GM19372 (cell line): ENCODE measurements around the gene SMPD4.
"Not testable (repeated sequence)": the region's sequence is repeated elsewhere in the genome, so short reads cannot be mapped to it uniquely, and the experiment has no call there.

Experiments used
- ATAC-seq: cut with Tn5 transposase; IDR thresholded peaks from one replicate; pipeline ENCODE4 v1.9.1; 2021; ENCODE audit warnings: mild to moderate bottlenecking, low read depth, moderate library complexity; ENCODE audit not compliant: unreplicated experiment

The SMPD4 gene

DNA sequence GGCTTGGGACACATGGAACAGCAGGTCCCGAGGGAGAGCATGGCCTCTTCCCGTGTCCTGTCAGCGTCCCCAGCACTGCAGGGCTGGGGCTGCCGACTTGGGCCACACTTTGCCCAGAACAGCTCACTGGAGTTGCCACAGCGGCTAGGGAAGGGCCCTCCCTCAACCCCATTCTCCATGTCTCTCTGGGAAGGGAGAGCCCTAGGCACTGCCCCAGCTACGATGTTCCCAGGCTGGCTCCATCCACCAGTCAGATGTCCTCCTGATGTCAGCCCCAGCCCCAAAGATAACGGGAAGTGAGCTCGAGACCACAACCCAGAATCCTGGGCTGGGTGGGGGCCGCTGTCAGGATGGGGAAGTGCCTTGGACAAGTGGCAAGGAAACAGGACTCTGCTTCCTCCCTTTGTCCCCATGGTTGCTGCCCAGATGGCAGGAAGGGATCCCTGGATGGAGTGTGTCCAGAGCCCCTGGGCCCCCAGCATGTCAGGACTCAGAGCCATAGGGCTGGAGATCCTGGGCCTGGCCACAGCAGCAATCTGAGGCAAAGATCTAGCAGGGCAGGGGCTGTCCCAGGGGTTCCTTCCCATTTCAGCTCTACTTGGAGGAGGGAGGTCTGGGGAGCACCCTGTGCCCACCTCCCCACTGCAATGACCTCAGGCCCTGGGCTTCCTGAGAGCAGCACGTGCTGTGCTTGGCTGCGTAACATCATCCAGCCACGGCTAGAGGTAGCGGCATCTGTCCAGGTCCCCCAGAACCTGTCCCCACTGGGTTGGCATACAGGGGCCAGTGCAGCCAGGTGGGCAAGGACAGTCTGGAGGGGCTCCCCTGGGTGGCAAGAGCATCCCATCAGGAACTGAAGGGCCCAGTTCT lies 38.8 kb downstream of the SMPD4 start:
- not testable (repeated sequence) for ATAC-seq

DNA sequence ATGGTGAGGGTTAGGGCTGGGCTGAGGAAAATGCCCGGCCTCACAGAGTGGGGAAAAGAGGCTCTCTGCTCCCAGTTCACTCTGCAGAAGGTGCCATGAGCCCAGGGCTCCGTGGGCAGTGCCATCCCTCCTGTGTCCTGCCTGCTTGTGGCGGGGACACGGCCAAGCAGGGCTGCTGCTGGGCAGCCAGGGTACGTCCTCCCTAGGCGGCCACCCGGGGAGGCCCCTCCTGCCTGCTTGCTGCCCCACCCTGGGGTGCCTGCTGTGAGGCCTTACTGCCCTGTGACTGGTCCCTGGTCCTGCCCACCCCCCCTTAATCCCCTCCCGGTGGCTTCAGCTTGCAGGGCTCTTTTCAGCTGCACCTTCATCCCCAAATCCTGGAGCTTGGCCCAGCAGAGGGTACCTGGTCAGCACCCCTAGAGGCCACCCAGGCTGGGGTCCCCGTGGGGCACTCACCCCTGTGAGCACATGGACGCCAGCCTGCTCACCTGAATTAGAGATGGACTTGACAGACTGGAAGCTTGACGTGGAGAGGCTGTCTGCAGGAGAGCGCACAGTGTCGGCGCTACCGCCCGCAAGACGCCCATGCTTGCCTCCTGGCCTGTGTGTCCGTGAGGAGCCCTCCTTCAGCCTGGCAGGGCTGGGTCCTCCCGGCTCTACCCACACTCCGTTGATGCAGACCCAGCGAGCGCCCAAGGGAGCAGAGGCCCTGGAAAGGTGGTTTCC lies 39.6 kb downstream of the SMPD4 start:
- not testable (repeated sequence) for ATAC-seq

DNA sequence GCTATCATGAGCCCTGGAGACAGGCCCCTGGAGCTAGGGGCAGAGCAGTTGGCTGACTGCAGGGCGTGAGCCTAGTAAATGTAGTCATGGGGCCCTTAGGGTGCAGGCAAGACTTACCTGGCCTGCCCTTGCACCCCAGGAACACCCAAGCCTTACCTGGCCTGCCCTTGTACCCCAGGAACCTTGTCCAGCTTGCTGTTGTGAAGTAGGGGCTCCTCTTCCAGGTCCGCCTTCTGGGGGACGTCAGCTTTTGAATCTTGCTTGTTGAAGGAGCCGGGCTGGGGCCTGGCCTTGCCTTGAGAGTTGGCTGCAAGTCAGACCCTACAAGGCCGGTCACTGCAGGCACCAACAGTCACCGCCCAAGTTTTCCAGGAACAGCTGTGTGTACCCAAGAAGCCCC lies 40.4 kb downstream of the SMPD4 start:
- ATAC-seq, result not testable (repeated sequence)

DNA sequence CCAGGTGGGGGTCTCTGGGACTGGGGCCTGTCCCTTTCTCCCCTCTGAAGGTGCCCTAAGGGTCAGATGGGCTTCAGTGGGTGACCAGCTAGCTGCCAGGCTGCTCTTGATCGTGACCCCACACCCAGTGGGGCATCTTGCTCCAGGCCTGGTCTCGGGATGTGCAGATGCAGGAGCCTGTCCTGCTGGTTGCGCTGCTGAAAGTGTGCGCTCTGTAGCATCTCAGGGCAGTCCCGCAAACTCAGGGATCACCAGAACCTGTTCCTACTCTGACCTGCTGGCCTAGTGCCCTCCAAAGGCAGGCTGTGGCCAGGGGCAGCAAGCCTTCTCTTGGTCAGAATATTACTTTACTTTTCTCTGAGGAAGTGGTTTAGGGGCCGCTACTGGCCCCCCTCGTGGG lies 40.9 kb downstream of the SMPD4 start:
- ATAC-seq, result not testable (repeated sequence)

DNA sequence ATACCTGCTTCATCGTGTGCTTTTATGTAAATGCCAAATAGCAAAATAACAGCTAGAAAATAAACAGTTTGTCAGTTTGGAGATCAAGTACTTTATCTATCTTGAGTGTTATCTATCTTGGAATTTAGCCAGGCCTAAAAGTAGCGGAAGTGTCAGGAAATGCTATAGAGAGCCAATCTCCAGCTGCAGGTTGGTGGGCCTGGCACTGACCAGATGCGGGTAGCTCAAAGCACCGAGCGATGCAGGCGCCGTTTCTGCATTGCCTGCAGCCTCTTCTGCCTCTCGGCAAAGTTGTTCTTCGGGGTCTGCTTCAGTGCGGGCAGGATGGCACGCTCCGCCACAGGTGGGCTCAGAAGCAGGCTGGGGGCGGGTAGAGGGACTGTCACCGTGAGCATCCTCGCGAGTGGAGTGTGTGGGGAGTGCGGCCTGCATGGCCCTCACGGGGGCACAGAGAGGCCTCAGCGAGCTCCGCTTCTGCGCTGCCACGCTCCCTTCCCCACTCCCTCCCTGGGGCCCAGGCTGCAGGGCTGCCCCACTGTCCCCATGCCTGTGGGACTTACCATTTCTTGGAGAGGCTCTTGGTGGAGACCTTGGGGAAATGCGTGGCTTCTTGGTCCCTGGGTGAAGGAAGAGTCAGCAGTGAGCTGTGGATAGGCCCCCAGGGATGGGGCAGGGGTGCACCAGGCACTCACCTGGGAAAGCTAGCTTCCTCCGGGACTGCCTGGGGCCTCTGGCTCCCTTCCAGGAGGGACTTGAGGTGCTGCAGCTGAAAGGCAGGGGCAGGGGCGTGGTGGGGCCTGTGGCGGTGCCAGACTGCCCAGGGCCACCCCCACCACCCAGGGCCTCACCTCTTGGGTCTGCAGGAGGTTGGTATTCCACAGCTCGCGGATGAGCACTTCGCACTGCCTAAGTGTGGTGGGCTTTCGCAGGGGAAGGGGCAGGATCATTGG lies 41.8 kb downstream of the SMPD4 start:
- not testable (repeated sequence) for ATAC-seq

DNA sequence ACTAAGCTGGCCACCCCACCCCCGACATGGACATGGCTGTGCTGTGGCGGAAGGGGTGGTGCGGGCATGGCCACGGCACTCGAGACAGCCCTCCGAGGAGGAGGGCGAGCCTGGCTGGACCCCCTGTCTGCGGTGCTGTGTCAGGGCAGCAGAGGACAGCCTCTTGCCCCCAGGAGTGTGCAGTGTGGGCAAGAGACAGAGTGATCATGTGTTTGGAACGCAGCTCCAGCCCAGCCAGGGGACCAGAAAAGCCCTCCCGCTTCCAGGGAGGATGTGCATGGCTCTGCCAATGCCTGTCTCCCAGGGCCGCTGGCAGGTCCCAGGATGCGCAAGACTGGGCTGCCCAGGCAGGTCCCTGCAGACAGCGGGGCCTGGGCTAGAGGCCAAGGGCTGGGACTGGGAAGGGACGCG lies 42.6 kb downstream of the SMPD4 start:
- not testable (repeated sequence) for ATAC-seq

DNA sequence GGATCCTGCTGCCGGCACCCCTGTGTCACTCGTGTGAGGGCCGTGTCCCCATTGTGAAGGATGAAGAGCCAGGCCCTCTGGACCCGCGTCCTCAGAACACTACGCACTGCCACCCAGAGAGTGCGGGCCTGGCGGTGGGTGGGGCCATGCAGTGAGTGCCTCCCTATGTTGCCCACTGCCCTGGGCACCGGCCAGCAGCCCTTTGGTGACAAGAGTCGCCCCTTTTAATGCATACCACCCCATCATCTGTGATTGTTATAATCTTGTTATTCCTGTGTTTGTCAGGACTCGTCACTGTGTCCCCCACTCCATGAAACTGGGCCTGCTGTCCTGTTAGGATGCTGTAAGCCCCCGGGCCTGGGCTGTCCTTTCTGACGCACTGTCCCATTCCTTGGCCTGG lies 43.1 kb downstream of the SMPD4 start:
- ATAC-seq, result not testable (repeated sequence)

DNA sequence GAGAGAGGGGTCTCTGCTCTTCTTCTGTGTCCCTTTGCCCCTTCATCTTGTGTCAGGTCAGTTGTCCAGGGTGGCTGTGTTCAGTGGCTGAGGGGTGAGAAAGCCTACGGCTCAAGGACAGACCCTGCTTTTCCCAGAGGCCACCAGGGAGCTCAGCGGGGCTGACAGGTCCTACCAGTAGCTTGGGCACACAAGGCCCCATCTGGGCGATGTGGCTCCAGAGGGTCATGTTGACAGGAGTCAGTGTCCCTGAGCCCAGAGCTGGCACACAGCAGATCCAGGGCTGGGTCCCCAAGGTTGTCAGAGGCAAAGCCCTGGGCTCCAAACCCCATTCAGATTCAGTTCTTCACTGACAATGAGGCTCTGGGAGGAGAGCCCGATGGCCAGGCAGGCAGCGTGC lies 44.3 kb downstream of the SMPD4 start:
- ATAC-seq, result not testable (repeated sequence)

DNA sequence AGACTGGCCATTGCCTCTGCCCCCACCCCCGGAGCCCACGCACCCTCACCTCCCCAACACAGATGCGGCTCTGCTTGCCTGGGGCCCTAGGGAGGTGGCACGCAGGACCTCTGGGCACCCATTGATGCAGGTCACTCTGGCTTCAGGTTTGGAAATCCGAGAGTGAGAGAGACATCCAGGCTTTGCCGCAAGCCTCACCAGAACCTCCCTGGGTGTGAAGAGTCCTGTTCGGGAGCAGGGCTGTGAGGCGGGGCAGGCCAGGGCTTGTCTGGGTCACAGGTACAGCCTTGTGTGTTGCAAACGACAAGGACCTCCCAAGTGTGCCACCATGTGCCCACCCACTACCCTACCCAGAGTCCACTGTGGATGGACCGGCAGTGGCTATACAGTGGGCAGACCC lies 44.9 kb downstream of the SMPD4 start:
- ATAC-seq, result not testable (repeated sequence)

DNA sequence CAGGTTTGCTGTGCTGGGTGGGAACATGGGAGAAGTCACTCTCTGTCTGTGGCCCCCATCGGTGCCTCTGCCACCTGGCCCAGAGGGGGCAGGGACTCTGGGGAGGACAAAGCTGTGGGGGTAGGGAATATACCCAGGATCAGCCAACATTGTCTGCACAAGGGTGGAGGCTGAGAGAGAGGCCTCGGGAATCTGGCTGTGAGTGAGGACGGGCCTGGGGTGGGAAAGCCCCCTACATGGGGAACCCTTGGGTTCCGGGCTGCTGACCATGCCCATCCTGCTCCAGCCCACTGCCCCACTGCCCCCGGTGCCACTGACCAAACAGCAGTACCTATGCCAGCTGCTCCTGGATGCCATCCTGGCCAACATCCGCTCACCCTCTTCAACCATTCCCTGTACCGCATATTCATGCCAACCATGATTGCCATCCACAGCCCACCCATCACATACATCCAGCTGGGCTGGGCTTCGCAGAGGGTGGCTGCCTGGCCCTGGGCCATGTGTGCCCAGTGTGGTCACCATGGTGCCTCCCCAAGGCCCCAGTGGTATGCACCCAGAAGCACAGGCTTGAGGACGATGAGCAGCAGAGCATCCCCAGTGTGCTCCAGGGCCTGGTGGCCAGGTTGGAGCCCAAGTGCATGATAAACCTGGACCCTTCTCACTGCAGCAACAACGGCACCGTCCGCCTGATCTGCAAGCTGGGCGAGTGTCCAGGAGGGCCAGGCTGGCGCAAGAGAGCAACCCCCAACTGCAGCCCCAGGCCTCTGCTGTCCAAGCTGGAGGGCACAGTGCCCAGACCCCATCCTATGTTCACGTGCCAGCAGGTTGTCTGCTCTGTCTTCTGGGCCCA lies 45.5 kb downstream of the SMPD4 start:
- ATAC-seq, result no peak

DNA sequence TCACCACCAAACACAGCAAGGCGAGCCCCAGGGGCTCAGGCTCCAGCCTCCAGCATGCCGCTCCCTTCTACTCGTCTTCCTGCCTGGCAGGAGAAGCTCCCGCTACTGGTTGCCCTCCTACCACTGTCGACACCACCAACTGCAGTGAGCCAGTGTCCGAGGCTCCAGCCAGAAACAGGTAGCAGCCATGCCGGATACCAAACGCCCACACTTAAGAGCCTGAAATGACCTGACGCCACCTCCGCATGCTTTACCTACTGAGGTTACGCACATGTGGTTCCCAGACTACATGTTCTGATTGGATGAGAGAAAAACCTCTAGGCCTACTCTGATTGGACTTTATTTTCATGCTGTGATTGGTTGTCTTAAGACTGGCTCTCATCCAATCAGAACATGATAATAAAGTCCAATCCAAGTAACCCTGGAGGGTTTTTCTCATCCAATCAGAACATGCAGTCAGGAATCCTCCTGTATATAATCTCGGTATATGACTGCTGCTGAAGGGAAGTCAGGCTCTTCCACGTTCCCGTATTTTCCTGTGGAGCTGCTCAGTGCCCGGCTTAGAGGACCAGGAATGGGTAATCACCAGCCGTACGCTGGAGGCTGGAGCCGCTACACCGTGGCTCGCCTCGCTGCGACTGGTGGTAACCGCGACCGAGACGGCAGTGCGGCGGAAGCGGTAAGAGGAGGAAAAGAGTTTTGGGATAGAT lies 52.1 kb downstream of the SMPD4 start, which contains the start of gene POTEF:
POTEF (minus strand) TSS at position 103 of the 710 bp plus-strand sequence. CDS start 8,707 bp downstream, outside the sequence.
- ATAC-seq, result not testable (repeated sequence)

DNA sequence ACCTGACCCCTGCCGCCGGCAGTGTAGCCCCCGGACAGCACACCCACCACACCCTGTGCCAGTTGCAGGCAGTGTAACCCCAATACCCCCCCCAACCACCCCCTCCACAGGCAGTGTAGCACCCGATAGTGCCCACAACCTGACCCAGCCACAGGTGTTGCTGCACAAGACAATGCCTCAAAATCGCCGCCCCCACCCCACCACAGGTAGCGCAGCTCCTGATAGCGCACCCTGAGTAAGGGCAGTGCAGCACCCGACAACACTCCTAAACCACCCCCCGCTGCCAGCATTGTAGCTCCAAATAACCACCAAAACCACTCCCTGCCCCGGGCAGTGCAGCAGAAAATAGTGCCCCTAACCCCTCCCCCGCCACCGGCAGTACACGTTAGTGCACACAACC lies 52.9 kb downstream of the SMPD4 start:
- ATAC-seq, result not testable (repeated sequence)

DNA sequence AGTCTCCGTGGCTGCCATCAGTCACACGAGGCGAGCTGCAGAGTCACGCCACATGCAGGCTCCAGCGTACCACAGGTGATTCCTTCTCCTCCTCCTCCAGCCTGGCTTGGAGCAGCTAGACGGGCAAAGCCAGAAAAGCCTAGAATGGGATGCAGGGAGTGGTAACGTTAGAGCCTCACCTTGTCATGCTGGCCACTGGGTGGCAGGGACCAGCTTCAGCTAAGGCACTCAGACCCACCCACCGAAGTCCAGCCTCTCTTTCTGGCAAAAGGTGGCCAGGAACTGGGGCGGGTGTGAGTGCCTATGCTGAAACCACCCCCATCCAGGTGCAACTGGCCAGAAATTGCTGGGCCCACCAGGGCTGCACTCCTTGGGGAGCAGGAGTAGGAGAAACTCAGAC lies 53.7 kb downstream of the SMPD4 start:
- not testable (repeated sequence) for ATAC-seq

DNA sequence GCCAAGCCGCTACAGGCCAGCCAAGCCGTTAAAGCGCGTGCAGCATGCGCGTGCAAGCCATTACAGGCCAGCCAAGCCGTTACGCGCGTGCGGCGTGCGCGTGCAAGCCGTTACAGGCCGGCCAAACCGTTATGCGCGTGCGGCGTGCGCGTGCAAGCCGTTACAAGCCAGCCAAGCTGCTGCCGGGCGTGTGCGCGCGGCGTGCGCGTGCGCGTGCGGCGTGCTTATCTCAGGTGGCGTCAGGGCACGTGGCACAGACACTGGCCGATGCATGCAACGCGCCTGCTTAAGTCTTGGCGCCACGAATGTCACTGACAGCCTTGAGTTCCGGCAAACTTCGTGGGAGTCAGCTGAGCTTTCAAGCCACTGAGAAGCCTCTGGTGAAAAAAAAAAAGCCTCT lies 60.5 kb downstream of the SMPD4 start:
- not testable (repeated sequence) for ATAC-seq

DNA sequence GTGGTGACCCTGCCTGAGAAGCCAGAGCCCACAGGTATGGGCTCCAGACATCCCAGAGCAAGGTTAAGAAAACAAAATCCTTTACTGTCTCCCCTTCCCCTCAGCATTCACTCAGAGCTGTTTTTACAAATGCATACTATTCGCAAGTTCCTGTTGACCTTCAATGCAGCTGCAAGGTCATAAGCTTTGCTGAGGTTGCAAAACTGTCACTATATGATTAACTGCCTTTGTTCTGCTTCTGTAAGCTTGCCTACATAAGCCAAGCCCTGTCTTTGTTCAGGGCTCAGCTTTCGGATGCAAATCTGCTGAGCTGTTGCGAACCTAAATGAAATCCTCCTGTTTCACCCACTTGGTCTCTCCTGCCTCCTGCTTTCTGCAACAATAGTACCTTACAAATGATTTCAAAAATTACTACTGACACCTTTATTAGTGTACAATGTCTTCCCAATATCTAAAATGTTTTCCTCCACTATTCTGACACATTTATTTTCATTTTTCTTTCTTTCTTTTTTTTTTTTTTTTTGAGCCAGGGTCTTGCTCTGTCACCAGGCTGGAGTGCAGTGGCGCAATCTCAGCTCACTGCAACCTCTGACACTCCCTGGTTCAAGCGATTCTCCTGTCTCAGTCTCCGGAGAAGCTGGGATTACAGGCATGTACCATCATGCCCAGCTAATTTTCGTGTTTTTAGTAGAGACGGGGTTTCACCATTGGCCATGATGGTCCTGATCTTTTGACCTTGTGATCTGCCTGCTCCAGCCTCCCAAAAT lies 78.6 kb downstream of the SMPD4 start:
- not testable (repeated sequence) for ATAC-seq
